B cell (primary cell): Measurements from ENCODE around the gene ARHGAP18. TPM values are rescaled to one million over a fixed set of nuclear protein-coding genes. Genes with fewer than 3 reads are reported as not detected.

Experiments used
- ATAC-seq: fragments of 200-7000 bp; cut with Tn5 transposase; one replicate; pipeline ENCODE4 v1.10.0; 2021; ENCODE audit warnings: low read depth, mild to moderate bottlenecking, moderate number of reproducible peaks, moderate library complexity
- CTCF ChIA-PET: fragments of 350-600 bp; sonication (Branson Sonifier 250); formaldehyde crosslinking; loops from one replicate; lab custom pipeline; 2021; ENCODE audit warnings: antibody characterized with exemption, inconsistent platforms; lab: Charles Lee
- POLR2A ChIA-PET: fragments of 350-600 bp; sonication (Branson Sonifier 250); formaldehyde crosslinking; loops from one replicate; lab custom pipeline; 2021; ENCODE audit warnings: antibody characterized with exemption; lab: Charles Lee
- DNase-seq: peaks from one replicate; pipeline ENCODE4 v3.0.0; 2013
- H2AFZ ChIP-seq: 2 replicates; pipeline ENCODE4 v1.6.1; 2012; ENCODE audit warnings: mild to moderate bottlenecking, low read depth, low read length; ENCODE audit not compliant: insufficient read depth, poor library complexity, severe bottlenecking
- H3K27ac ChIP-seq, 2 donors: 1 replicate in 1 of 2; 2 replicates in 1 of 2; pipeline ENCODE4 v1.5.1; 2012 to 2013; ENCODE audit warnings: low read length in 2 of 2, mild to moderate bottlenecking in 2 of 2, moderate library complexity in 1 of 2
- H3K27me3 ChIP-seq, 4 experiments: fragments of 200-600 bp in 1 of 4; sonication (generic) in 1 of 4; replicated peaks in 1 of 4; 1 replicate in 2 of 4; 2 replicates in 2 of 4; pipeline versions ENCODE4 v1.6.1 to v1.7.0; 2013 to 2016; ENCODE audit warnings: low read length in 3 of 4, mild to moderate bottlenecking in 2 of 4, mixed read lengths in 1 of 4, moderate library complexity in 1 of 4; ENCODE audit not compliant: insufficient read depth in 4 of 4, control insufficient read depth in 3 of 4; ENCODE audit errors: control extremely low read depth in 1 of 4
- H3K36me3 ChIP-seq, 2 experiments: replicated peaks in 1 of 2; 1 replicate in 1 of 2; 2 replicates in 1 of 2; pipeline versions ENCODE4 v1.6.1 to v1.7.1; 2013; ENCODE audit warnings: low read length in 1 of 2; ENCODE audit not compliant: insufficient read depth in 2 of 2, control insufficient read depth in 1 of 2; ENCODE audit errors: control extremely low read depth in 1 of 2, extremely low read depth in 1 of 2
- H3K4me1 ChIP-seq, 2 donors: fragments of 200-600 bp in 1 of 2; sonication (generic) in 1 of 2; 1 replicate in 1 of 2; 2 replicates in 1 of 2; pipeline versions ENCODE4 v1.5.1 to v1.6.1; 2013 to 2017; ENCODE audit warnings: low read length in 2 of 2; ENCODE audit not compliant: control insufficient read depth in 2 of 2, insufficient read depth in 2 of 2
- H3K4me2 ChIP-seq: replicated peaks from 2 replicates; pipeline ENCODE3; 2012; ENCODE audit warnings: mild to moderate bottlenecking, low read depth, low read length; ENCODE audit not compliant: poor library complexity, severe bottlenecking
- H3K4me3 ChIP-seq, 5 experiments: fragments of 200-600 bp in 1 of 5; sonication (generic) in 1 of 5; 1 replicate in 3 of 5; 2 replicates in 2 of 5; pipeline versions ENCODE4 v1.5.1 to v1.7.0; 2011 to 2016; ENCODE audit warnings: low read length in 4 of 5, mild to moderate bottlenecking in 4 of 5, low read depth in 2 of 5, control low read depth in 1 of 5, moderate library complexity in 1 of 5; ENCODE audit not compliant: insufficient read depth in 1 of 5; ENCODE audit errors: control extremely low read depth in 1 of 5, extremely low read depth in 1 of 5
- H3K79me2 ChIP-seq: fragments of 200-600 bp; sonication (generic); one replicate; pipeline ENCODE4 v1.6.0; 2016; ENCODE audit warnings: low read length; ENCODE audit not compliant: control insufficient read depth, insufficient read depth
- H3K9ac ChIP-seq: fragments of 200-600 bp; sonication (generic); 2 replicates; pipeline ENCODE4 v1.6.1; 2017; ENCODE audit warnings: mild to moderate bottlenecking, low read length, moderate library complexity
- H3K9me3 ChIP-seq, 3 donors: one replicate each; pipeline versions ENCODE4 v1.6.1 to v1.7.1; 2013; ENCODE audit warnings: low read length in 2 of 3; ENCODE audit not compliant: control insufficient read depth in 2 of 3, insufficient read depth in 1 of 3; ENCODE audit errors: control extremely low read depth in 1 of 3
- H4K20me1 ChIP-seq: 2 replicates; pipeline ENCODE4 v1.6.0; 2012; ENCODE audit warnings: mild to moderate bottlenecking, low read length; ENCODE audit not compliant: insufficient read depth, control insufficient read depth, poor library complexity, severe bottlenecking
- H3K27ac Mint-ChIP-seq: one replicate; pipeline ENCODE4 v1.8.0; 2021; ENCODE audit warnings: mixed read lengths
- H3K27me3 Mint-ChIP-seq: one replicate; pipeline ENCODE4 v1.8.0; 2021; ENCODE audit warnings: mixed read lengths
- H3K4me1 Mint-ChIP-seq: one replicate; pipeline ENCODE4 v1.8.0; 2021; ENCODE audit warnings: mixed read lengths
- H3K4me3 Mint-ChIP-seq: one replicate; pipeline ENCODE4 v1.8.0; 2021; ENCODE audit warnings: mixed read lengths
- H3K9me3 Mint-ChIP-seq: one replicate; pipeline ENCODE4 v1.8.0; 2022; ENCODE audit warnings: mixed read lengths; ENCODE audit not compliant: insufficient read depth
- EZH2 ChIP-seq: IDR thresholded peaks from 2 replicates; pipeline ENCODE4 v1.6.1; 2012; ENCODE audit warnings: borderline replicate concordance, low read depth, mild to moderate bottlenecking, moderate library complexity, low read length; ENCODE audit not compliant: insufficient read depth, poor library complexity, severe bottlenecking
- whole genome bisulfite sequencing: methylation state at CpG from one replicate; pipeline ENCODE4 v1.1.5; 2013; ENCODE audit warnings: missing lambda C conversion rate; ENCODE audit not compliant: insufficient coverage; 5-methylcytosine and 5-hydroxymethylcytosine counted together
- intact Hi-C: fragments of 100-400 bp; cut with micrococcal nuclease; formaldehyde crosslinking; loops from one replicate; pipeline ENCODE4 v1.10.0; 2022
- polyA plus RNA-seq: library from polyadenylated mRNA; depleted of rRNA; stranded (reverse); fragments of >200 nt; gene quantifications from 2 replicates; pipeline ENCODE4 v1.2.3, GENCODE V29; 2012
- total RNA-seq, 2 donors: library from RNA; stranded (reverse); fragments of 120-200 nt in 1 of 2; gene quantifications; 1 replicate in 1 of 2; 2 replicates in 1 of 2; pipeline versions ENCODE4 v1.2.3 to v1.2.4, GENCODE V29; 2013 to 2022
- TF ChIP-seq, protein P1 (sequence below): fragments of 200-600 bp; IDR thresholded peaks from one replicate; pipeline ENCODE4 v1.8.0; 2022; ENCODE audit warnings: antibody characterized with exemption, mild to moderate bottlenecking

Gene ARHGAP18
- total and polyA plus RNA-seq, 2 donors (not counting 1 experiment from before 2014, with no cell fraction given) = 0.95 to 3.9 TPM

DNA sequence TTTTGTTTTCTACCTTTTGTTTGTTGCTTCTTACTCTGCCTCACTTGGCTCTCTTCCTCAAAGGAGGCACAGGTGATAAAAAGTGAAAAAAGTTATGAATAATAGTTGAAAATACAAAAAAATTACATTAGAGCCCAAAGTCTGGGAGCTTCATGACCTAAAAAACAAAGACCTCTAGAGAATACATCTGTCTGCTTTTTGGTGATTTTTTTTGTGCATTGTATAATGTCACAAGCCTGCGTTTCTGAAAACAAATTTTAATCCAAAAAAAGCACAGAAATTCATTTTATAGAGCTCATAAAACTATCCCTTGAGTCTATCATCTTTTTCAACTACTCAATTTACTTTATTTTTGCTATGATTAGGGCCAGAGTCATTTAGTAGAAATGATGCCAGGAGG is 41.4 kb upstream of the ARHGAP18 start:
- ATAC-seq (no peak), DNase-seq (no peak)
- POLR2A ChIA-PET = no interaction called here
- Histone ChIP-seq H3K27ac (peak overlapping the region in 1 of 2 donors; percentile 57), H3K27me3 (no peaks in the 10 kb centered on the region), H3K79me2 (no peaks in the 10 kb centered on the region), H3K4me2 (no peak overlapping the region), H4K20me1 (no peaks in the 10 kb centered on the region), H3K9me3 (no peaks in the 10 kb centered on the region), H3K36me3 (no peaks in the 10 kb centered on the region), H3K4me3 (no peak overlapping the region), H3K9ac (no peak overlapping the region), H2AFZ (peak overlapping the region; percentile 77), H3K4me1 (peaks cover 33 to 36% of the 10 kb centered on the region in 2 donors)
- H3K4me3 Mint-ChIP-seq = no peak overlapping the region
- peaks cover 43% of the 10 kb centered on the region for H3K4me1 Mint-ChIP-seq
- H3K27ac Mint-ChIP-seq = peak overlapping the region; percentile 8
- TF ChIP-seq, protein P1, sequence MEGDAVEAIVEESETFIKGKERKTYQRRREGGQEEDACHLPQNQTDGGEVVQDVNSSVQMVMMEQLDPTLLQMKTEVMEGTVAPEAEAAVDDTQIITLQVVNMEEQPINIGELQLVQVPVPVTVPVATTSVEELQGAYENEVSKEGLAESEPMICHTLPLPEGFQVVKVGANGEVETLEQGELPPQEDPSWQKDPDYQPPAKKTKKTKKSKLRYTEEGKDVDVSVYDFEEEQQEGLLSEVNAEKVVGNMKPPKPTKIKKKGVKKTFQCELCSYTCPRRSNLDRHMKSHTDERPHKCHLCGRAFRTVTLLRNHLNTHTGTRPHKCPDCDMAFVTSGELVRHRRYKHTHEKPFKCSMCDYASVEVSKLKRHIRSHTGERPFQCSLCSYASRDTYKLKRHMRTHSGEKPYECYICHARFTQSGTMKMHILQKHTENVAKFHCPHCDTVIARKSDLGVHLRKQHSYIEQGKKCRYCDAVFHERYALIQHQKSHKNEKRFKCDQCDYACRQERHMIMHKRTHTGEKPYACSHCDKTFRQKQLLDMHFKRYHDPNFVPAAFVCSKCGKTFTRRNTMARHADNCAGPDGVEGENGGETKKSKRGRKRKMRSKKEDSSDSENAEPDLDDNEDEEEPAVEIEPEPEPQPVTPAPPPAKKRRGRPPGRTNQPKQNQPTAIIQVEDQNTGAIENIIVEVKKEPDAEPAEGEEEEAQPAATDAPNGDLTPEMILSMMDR = no peak
- no peak for TF ChIP-seq EZH2
- intact Hi-C loops = loop anchor here (1.0 kb wide), 1 partner anchor 21 kb away; no protein-coding TSS in a partner anchor
- CTCF ChIA-PET = interaction anchor here (0.7 kb wide), 1 partner anchor 251 kb away, joined by 3 read pairs; no protein-coding TSS in a partner anchor
- H3K9me3 Mint-ChIP-seq = no peaks in the 10 kb centered on the region
- no peaks in the 10 kb centered on the region for H3K27me3 Mint-ChIP-seq
- no CpG with 5 or more reads among the region's 1 CpG for WGBS

DNA sequence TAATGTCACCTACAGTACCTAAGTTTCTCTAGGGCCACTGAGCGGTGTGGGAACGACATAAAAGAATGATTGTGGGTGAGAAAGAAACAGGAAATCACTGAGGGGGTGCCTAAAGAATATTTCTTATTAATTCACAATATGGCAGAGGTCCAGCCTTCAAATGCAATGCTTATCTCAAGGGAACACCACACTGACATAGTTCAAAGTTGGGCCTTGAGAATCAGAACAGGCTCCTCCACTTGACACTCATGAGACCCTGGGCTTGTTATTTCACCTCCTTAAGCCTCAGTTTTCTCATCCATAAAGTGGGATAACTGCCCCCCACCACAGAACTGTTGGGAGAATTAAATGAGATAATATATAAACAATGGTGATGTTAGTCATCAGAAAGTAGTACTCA is 40.4 kb upstream of the ARHGAP18 start:
- Histone ChIP-seq H3K4me1 (peaks cover 33 to 36% of the 10 kb centered on the region in 2 donors), H3K4me2 (peak overlapping the region; percentile 65), H3K27ac (peak overlapping the region; percentile 70 to 80), H3K36me3 (no peaks in the 10 kb centered on the region), H3K9me3 (no peaks in the 10 kb centered on the region), H3K9ac (peak overlapping the region; percentile 46), H3K27me3 (no peaks in the 10 kb centered on the region), H4K20me1 (no peaks in the 10 kb centered on the region), H3K79me2 (no peaks in the 10 kb centered on the region), H2AFZ (peak overlapping the region; percentile 77), H3K4me3 (peak overlapping the region in 1 of 5 experiments; percentile 42)
- H3K4me3 Mint-ChIP-seq = peak overlapping the region; percentile 70
- DNase-seq (no peak), ATAC-seq (no peak)
- H3K27ac Mint-ChIP-seq = peak overlapping the region; percentile 81
- no peaks in the 10 kb centered on the region for H3K27me3 Mint-ChIP-seq
- WGBS = no CpG with 5 or more reads among the region's 2 CpGs
- peaks cover 43% of the 10 kb centered on the region for H3K4me1 Mint-ChIP-seq
- TF ChIP-seq EZH2 = no peak
- TF ChIP-seq, protein P1 = no peak
- POLR2A ChIA-PET = no interaction called here
- CTCF ChIA-PET = interaction anchor here (0.6 to 1.4 kb wide), 8 partner anchors 14 to 267 kb away, joined by 3 to 7 read pairs (median 4); no protein-coding TSS in a partner anchor
- intact Hi-C loops = no loop called here
- H3K9me3 Mint-ChIP-seq = no peaks in the 10 kb centered on the region
